Mucosa of stomach (tissue), 1 donor: ENCODE measurements around the gene RPGRIP1.
"Not testable (repeated sequence)": the region's sequence is repeated elsewhere in the genome, so short reads cannot be mapped to it uniquely, and the experiment has no call there.

Experiments used
- H3K27me3 ChIP-seq: one replicate; pipeline ENCODE4 v1.7.0; 2013; ENCODE audit warnings: mild to moderate bottlenecking, low read length; ENCODE audit not compliant: control insufficient read depth, insufficient read depth
- H3K36me3 ChIP-seq: one replicate; pipeline ENCODE4 v1.7.0; 2013; ENCODE audit warnings: low read length; ENCODE audit not compliant: control insufficient read depth, insufficient read depth
- H3K4me1 ChIP-seq: one replicate; pipeline ENCODE4 v1.7.0; 2013; ENCODE audit warnings: mild to moderate bottlenecking, low read length; ENCODE audit not compliant: control insufficient read depth, insufficient read depth
- H3K4me3 ChIP-seq: one replicate; pipeline ENCODE4 v1.7.0; 2013; ENCODE audit warnings: low read length
- H3K9ac ChIP-seq: one replicate; pipeline ENCODE4 v1.7.0; 2013; ENCODE audit warnings: mild to moderate bottlenecking, low read length, moderate library complexity
- H3K9me3 ChIP-seq: one replicate; pipeline ENCODE4 v1.7.0; 2013; ENCODE audit warnings: mild to moderate bottlenecking, low read length, moderate library complexity; ENCODE audit not compliant: control insufficient read depth
- donor health status: Pancreatic carcinoma.

RPGRIP1 gene

DNA sequence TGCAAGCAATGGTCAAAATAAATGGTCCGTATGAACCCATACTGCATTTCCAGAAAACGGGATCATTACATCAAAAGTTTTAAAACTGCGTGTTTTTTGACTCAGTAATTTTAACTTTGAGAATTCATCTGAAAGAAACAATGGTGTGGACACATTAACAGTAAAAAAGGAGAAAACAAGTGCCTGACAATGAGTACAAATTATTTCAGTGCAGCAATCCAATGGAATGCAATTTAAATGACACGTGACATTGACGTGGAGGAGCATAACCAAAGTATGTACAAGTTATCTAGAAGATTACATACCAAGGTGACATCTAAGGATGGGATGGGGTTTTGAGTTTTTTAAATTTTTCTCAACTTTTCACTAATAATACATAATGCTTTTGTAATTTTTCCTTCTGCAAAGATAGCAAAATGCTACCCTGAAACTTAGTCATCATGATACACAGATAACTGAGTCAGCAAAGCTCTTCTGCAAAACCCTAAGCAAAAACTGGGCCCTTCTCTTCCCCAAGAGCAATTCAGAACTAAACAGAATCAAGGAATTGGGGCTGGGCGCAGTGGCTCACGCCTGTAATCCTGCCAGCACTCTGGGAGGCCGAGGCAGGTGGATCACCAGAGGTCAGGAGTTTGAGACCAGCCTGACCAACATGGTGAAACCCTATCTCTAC lies 31.0 kb upstream of the RPGRIP1 start:
- Histone ChIP-seq H3K9ac (no peak overlapping the region), H3K27me3 (no peaks in the 10 kb centered on the region), H3K36me3 (peaks cover 8% of the 10 kb centered on the region), H3K9me3 (no peaks in the 10 kb centered on the region), H3K4me3 (no peak overlapping the region), H3K4me1 (peaks cover 4% of the 10 kb centered on the region)

- Histone ChIP-seq H3K4me1 (peaks cover 6% of the 10 kb centered on the region), H3K27me3 (no peaks in the 10 kb centered on the region), H3K9me3 (no peaks in the 10 kb centered on the region), H3K9ac (no peak overlapping the region), H3K4me3 (no peak overlapping the region), H3K36me3 (peaks cover 4% of the 10 kb centered on the region)
These were observed 28.7 kb upstream of the RPGRIP1 start for GRCh38 chr14:21251215-21251614.

DNA sequence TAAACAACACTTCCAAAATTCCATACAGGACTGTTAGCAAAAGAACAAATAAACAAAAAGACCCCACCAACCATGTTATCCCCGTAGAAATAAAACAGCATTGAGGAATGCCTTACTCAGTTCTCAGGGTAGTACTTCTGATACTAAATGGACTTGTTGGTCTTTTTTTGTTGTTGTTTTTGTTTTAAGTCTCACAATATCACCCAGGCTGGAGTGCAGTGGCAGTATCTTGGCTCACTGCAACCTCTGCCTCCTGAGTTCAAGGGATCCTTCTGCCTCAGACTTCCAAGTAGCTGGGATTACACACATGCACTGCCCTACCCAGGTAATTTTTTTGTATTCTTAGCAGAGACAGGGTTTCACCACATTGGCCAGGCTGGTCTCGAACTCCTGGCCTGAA lies 27.7 kb upstream of the RPGRIP1 start:
- Histone ChIP-seq H3K9ac (no peak overlapping the region), H3K4me3 (no peak overlapping the region), H3K36me3 (peaks cover 8% of the 10 kb centered on the region), H3K9me3 (no peaks in the 10 kb centered on the region), H3K4me1 (peaks cover 15% of the 10 kb centered on the region), H3K27me3 (no peaks in the 10 kb centered on the region)

- H3K4me3 ChIP-seq: no peak overlapping the region
- no peaks in the 10 kb centered on the region for H3K9me3 ChIP-seq
- H3K4me1 ChIP-seq: peaks cover 22% of the 10 kb centered on the region
- peaks cover 17% of the 10 kb centered on the region for H3K36me3 ChIP-seq
- no peak overlapping the region for H3K9ac ChIP-seq
- H3K27me3 ChIP-seq: no peaks in the 10 kb centered on the region
These were observed 24.3 kb upstream of the RPGRIP1 start for GRCh38 chr14:21255385-21256101.

DNA sequence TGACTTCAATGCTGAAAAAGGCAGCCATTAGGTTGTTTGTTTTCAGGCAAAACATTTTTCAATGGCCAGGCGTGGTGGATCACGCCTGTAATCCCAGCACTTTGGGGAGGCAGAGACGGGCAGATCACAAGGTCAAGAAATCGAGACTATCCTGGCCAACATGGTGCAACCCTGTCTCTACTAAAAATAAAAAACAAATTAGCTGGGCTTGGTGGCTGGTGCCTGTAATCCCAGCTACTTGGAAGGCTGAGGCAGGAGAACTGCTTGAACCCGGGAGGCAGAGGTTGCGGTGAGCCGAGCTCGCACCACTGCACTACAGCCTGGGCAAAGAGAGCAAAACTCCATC lies 23.8 kb upstream of the RPGRIP1 start:
- not testable (repeated sequence) for H3K9me3 ChIP-seq, H3K4me3 ChIP-seq, H3K9ac ChIP-seq, H3K27me3 ChIP-seq
- Histone ChIP-seq H3K36me3 (peaks cover 15% of the 10 kb centered on the region), H3K4me1 (peaks cover 22% of the 10 kb centered on the region)

DNA sequence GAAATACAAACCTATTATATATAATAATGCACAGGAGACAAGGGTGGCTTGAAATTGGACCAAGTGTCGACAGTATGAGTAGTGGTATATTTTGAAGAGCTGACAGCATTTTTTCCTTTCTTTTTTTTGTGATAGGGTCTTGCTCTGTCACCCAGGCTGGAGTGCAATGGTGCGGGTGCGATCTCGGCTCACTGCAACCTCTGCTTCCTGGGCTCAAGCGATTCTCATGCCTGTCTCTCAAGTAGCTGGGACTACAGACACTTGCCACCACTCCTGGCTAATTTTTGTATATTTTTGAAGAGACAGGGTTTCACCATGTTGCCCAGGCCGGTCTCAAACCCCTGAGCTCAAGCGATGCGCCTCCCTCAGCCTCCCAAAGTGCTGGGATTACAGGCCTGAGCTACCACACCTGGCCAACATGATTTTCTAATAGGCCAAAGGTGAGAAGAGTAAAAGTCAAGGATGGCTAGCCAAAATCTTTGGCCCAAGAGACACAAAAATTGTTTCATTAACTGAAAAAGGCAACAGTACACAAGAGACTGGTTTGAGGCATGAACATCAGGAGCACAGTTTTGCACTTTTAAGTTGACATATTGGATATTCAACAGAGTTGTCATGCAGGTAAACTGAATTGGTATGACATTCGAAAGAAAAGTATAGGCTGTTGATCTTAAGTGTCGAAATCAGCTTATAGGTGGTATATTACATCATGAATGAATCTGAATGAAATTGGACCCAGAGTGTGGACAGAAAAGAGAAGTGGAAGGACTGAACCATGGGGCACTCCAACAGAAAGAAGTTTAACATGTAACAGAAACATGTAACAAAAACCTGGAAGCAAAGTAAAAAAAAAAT lies 23.1 kb upstream of the RPGRIP1 start:
- no peaks in the 10 kb centered on the region for H3K9me3 ChIP-seq
- peaks cover 22% of the 10 kb centered on the region for H3K4me1 ChIP-seq
- no peak overlapping the region for H3K9ac ChIP-seq
- peaks cover 15% of the 10 kb centered on the region for H3K36me3 ChIP-seq
- no peaks in the 10 kb centered on the region for H3K27me3 ChIP-seq
- H3K4me3 ChIP-seq: no peak overlapping the region

GRCh38 chr14:21257394-21257909 lies 22.4 kb upstream of the RPGRIP1 start:
- Histone ChIP-seq H3K4me1 (peaks cover 26% of the 10 kb centered on the region), H3K4me3 (no peak overlapping the region), H3K9ac (no peak overlapping the region), H3K9me3 (no peaks in the 10 kb centered on the region), H3K36me3 (peaks cover 19% of the 10 kb centered on the region), H3K27me3 (no peaks in the 10 kb centered on the region)

DNA sequence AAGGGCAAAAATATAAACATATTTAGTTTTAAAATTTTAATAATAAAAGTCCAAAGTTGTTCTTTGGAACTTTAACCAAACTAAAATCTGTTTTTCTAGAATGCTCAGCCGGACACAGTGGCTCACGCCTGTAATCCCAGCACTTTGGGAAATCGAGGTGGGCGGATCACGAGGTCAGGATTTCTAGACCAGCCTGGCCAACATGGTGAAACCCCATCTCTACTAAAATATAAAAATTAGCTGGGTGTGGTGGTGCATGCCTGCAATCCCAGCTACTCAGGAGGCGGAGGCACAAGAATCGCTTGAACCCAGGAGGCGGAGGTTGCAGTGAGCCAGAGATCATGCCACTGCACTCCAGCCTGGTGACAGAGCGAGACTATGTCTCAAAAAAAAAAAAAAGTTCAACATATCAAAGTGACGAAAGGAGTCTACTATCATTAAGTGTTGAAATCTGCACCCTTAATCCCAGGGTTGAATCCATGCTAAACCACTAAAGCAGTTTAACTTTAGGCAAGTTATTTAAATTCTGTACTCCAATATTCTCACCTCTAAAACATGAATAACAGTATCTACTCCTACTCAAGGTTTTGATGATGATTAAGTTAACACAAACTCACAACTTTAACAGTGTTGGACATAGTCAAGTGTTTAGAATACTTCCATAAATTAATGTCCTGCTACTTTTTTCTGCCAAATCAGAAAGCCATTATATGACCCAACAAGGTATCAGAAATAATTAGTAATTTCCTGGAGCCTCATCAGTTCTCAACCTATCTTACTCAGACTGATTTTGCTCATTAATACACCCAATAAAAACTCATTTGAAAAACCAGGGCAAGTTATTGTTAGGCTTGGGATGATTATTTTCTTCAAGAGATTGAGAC lies 21.6 kb upstream of the RPGRIP1 start:
- Histone ChIP-seq H3K9me3 (no peaks in the 10 kb centered on the region), H3K9ac (peak overlapping the region; percentile 5), H3K27me3 (no peaks in the 10 kb centered on the region), H3K36me3 (peaks cover 20% of the 10 kb centered on the region), H3K4me1 (peaks cover 31% of the 10 kb centered on the region), H3K4me3 (no peak overlapping the region)

GRCh38 chr14:21258889-21259787 lies 20.7 kb upstream of the RPGRIP1 start:
- peak overlapping the region; percentile 5 for H3K9ac ChIP-seq
- H3K4me1 ChIP-seq: peaks cover 34% of the 10 kb centered on the region
- H3K27me3 ChIP-seq: no peaks in the 10 kb centered on the region
- no peak overlapping the region for H3K4me3 ChIP-seq
- H3K36me3 ChIP-seq: peaks cover 20% of the 10 kb centered on the region
- no peaks in the 10 kb centered on the region for H3K9me3 ChIP-seq

DNA sequence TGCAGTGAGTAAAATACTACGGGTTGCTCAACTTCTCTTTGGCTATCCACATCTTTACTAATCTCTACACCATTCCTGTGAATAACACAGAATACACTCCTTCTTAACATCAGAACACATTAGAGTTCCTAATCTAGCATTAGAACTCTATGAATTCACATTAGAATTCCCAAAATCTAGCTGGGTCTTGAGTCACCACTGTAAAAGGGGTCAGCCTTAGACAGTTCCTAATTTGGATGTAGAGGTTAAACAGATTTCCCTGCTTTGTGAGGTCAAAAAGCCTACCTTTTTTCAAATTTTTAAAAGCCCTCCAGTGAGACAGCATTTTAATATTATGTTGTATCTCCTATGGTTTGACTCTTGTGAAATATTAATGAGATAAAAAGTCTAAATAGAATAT lies 18.1 kb upstream of the RPGRIP1 start:
- Histone ChIP-seq H3K36me3 (peaks cover 18% of the 10 kb centered on the region), H3K9ac (no peak overlapping the region), H3K4me3 (no peak overlapping the region), H3K4me1 (peaks cover 41% of the 10 kb centered on the region), H3K9me3 (no peaks in the 10 kb centered on the region), H3K27me3 (no peaks in the 10 kb centered on the region)

DNA sequence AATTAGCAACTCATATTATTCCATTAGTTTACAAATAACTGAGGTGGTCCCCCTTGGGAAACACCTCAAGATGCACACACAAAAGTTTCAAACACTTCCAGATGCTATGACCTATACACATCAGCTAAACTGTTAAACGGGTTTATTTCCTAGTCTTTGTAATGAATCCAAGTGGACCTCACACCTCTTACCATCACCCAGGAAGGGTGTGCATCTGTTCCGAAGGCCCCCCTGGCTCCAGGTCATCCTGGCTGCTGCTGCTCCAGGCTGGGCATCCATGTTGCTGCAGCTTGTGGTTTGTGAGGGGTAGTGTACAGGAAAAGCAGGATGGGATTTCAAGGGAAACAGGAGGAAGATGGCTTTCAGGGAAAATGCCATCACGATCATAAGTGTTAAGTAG lies 17.5 kb upstream of the RPGRIP1 start:
- Histone ChIP-seq H3K9ac (peak overlapping the region; percentile 26), H3K4me3 (no peak overlapping the region), H3K4me1 (peaks cover 38% of the 10 kb centered on the region), H3K27me3 (no peaks in the 10 kb centered on the region), H3K9me3 (no peaks in the 10 kb centered on the region), H3K36me3 (peaks cover 16% of the 10 kb centered on the region)
